ENCODE results near the gene SCUBE1.
A peak's percentile ranks its signal among the peaks of the same experiment; 100 is the strongest.

Gene SCUBE1

DNA sequence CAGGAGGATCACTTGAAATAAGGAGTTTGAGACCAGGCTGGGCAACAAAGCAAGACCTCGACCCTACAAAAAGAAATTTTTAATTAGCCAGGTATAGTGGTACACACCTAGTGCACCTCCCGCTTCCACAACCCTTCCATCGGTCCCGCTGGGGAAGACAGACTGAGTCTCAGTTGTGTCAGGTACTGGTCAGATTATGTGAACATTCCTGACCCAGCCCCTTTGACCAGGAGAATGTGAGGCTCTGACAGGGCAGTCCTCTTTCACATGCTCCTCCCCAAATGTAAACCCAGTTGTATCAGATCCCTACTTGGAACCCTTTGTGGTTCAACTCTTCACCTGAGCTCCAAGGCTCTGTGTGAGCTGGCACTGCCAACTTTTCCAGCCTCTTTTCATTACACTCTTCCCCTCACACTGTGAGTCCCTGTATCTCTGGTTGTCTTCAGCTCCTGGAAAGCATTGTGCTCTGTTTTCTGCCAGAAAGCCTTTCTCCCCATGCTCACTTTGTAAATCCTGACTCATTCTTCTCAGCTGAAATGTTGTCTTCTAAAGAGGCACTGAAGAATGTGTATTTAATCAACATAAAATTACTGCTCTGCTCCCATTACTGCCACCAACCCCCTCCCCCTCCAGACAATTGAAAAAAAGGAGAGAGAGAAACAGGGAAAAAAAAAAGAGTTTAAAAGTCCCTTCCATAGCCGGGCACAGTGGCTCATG lies 154.2 kb downstream of the SCUBE1 start:
- no peak for DNase-seq

DNA sequence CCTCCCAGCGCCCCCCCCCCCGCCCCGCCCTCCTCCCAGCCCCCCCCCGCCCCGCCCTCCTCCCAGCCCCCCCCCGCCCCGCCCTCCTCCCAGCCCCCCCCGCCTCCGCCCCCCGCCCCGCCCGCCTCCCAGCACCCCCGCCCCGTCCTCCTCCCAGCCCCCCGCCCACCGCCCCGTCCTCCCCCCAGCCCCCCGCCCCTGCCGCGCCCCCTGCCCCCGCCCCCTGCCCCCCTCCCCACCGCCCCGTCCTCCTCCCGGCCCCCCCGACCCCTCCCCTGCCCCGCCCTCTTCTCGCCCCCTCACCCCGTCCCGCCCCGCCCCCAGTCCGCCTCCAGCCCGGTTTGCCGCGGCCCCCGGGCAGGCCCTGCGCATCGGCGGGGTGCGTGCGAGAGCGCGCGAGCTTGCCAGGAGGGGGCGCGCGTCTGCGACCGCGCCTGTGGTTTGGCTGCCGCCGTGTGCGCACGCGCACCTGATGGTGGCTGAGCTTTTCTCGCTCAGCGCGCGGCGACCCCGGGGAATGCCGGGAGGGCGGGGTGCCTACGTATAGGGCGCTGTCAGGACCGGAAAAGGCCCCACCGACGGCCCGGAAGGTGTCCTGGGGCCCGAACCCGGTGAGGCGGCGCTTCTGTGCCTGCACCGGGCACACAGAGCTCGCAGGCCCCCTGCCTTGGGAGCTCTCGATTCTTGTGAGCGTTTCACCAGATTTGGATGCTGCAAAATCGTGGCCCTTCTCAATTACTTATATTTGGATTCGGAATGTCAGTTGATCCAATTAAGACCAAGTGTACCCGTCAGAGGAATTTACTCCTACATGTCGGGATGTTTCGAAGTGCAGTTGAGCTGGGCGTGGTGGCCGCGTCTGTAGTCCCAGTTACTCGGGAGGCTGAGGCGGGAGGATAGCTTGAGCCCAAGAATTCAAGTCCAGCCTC lies 155.7 kb downstream of the SCUBE1 start:
- peak; percentile 90 for DNase-seq

DNA sequence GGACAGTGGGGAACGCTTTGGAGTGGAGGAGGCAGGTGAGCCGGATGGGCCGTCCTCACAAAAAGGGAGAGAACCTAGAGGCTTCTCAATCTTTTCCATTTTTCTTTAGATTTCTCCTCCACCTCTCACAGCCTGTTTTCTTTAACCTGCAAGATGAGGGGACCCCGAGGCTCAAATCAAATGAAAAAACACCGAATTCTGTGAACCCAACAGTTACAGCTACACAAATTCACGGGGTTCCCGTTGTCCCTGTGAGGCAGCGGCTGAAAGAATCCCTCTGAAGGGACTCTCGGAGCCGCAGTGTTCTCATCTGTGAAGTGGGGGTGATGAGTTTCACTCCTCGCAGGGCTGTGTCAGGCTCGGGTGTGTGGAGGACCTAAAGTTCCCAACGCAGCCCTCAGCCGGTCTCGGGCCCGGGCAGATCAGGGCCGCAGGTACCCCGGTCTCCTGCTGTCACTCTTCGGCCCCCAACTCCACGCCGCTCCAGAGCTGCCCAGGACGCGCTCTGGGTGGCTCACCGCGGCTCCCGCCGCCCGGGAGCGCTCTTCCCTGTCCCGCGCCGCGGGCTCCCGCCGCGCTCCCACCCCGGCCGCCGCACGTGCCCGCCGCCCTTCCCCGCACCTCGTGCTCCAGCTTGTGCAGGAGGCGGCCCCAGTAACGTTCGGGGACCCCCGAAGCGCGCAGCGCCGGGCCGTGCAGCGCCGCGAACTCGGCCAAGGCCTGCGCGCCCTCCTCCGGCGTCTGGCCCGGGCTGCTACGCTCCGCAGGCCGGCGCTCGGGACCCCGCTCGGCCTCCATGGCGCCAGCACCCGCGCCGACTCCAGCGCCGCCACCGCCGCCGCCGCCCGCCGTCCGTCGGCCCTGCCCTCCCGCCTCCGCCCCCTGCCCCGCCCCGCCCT lies 156.7 kb downstream of the SCUBE1 start, which contains the start of gene TTLL12:
TSS of gene TTLL12 (minus strand) at position 863 of the 899 bp plus-strand sequence. CDS start at position 798, 65 bp downstream.
- DNase-seq, result peak; percentile 57

DNA sequence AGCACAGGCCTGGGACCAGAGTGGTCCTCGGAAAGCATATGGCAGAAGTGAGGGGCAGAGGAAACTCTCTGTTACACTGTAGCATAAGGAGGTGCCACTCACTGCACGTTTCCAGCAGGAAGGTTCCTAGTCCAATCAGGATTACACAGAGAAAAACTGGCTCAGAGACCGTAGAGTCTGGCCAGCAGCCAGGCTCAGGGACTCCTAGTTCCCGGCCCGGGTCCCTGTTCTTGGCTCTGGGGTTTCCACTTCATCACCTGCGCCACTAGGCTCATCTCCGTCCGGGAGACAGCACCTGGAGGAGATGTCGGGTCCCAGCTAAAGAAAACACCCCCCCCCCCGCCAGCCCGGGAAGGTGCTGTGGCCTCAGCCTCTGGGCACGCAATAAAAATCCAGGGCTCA lies 157.3 kb downstream of the SCUBE1 start:
- peak; percentile 17 for DNase-seq

GRCh38 chr22:43183496-43184277 lies 159.5 kb downstream of the SCUBE1 start:
- no peak for DNase-seq

GRCh38 chr22:43182726-43183125 lies 160.4 kb downstream of the SCUBE1 start:
- DNase-seq, result no peak

- no peak for DNase-seq
Observed at GRCh38 chr22:43182118-43182517, 161.1 kb downstream of the SCUBE1 start.

DNA sequence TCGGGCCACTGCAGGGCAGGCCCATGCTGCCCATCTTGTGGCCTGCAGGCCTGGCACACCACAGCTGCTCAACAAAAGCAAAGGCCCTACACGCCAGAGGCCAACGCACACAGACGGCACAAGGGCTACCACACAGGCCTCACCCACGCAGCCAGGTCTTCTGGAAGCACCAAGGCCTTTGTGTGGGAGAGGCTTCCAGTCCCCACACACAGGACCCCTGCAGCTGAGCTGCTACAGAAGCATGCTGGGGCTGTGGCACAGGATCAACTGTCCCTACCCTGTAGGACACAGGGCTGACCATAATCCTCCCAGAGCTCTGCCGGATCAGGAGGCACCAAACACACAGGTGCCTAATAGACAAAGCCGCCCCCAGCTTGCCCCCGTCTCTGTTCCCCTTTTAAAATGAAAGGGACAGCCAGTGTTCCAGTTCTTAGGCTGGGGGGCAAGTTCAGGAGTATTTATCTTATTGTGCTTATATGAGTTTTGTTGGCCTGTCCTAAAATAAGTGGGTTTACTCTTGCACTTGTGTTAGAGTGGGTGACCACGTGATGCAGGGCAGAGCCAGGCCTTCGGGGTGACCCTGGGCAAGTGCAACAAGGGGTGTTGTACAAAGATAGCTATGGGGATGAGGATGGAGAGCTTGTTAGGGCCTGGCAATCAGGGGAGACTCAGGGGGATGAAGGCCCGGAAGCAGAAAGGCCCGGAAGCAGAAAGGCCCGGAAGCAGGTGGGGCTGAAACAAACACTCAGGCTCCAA lies 161.7 kb downstream of the SCUBE1 start:
- no peak for DNase-seq

DNA sequence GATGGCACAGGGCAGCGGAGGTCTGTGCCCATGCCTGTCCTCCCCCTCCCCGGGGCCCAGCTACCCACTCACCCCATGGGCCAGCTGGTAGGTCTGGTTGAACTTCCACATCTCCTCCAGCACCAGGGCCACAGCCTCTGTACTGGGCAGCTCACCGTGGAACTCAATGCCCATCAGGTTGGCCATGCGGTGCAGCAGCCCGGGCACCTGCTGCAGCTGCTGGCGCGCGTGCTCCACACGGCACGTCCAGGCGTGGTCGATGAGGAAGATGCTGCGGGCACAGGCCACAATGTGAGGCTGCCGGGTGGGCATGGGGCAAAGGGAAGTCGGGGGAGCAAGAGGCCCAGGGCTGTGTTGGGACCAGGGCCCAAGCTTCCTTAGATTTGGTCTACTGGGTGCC lies 162.5 kb downstream of the SCUBE1 start:
- DNase-seq, result no peak

GRCh38 chr22:43179911-43180195 lies 163.3 kb downstream of the SCUBE1 start:
- no peak for DNase-seq

DNA sequence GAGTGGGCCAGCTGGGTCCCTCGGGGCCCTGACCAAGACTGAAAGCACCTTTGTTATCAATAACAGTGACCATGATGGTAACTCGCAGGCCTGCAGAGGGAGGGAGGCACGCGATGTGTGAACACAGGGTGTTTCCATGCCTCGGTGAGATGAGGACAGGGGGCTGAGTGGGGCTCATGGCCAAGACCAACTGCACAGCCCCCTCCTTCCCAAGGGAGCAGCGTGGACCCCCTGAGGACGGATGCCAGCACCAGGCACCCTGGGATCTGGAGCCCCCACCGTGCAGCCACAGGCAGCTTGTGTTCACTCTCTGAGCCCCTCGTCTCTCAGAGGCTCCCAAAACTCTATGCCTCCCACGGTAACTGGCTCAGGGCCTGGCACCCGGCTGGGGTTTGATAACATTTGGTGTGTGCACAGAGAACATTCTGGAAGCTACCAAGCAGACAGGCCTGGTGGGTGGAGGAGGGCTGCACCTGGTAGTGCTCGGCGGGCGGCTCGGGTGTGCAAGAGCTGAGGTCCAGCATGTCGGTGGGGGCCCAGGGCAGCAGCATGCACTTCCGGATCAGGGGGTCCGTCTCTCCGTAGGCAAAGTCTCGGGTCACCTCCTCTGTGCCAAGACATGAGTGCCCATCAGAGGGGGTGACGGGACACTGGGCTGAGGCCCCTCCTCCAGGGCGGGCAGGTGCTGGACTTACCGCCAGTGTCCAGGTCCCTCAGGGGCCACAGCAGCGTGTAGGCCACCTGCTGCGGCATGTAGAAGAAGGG lies 163.8 kb downstream of the SCUBE1 start:
- DNase-seq, result no peak

DNA sequence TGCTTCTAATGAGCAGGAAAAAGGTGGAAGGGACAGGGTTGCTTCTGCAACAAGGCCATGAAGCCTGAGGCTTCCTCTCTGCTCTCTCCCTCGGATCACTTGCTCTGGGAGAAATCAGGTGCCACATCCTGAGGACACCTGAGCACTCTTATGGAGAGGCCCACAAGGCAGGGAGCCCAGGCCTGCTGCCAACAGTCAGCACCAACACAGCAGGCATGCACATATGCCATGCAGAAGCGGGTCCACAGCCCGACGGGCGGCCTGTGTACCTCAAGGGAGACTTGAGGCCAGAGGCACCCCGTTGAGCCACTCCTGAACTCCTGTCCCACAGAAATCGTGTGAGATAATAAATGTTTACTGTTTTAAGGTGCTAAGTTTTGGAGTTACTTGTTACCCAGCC lies 165.7 kb downstream of the SCUBE1 start:
- DNase-seq, result no peak

DNA sequence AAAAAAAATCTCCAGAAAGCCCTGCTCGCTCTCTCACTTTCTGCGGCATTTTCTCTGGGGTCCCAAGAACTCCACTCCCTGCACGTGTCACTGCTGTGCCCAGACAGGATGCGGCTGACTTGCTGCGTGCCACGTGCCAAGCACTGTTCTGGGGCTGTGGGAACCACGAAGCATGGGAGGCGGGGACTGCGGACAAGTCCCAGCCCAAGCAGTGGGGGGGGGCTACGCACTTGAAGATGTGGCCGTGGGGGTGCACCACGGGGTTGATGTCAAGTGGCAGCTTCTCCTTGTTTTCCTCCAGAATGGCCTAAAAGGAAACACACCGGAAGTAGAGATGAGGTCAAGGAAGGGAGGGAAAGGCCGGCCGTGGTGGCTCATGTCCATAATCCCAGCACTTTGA lies 167.1 kb downstream of the SCUBE1 start:
- DNase-seq, result no peak

DNA sequence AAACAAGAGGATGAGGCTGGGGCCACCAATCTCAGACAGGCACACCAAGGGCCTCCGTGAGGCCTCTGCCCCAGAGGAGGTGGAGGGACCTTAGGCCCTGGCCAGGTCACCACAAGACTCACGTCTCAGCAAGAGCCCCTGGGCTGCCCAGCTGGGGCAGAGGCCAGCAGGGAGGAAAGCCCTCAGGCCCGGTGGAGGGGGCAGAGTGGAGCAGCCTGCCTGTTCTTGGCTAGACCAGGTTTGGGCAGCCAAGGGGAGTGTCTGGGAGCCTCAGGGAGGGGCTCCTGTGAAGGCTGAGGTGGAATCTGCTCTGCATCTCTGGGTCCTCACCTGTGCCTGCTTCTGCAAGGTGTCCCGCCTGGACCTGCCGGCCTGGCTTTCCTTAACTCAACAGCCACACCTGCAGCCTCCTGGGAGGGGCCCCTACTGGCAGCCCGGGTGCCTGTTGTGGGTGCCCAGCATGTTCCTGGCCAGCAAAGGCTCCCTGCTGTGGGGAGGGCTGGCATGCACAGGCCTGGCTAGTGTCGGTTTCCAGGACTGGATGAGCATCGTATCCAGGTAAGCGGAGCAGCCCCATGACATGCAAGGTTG lies 168.1 kb downstream of the SCUBE1 start:
- peak; percentile 23 for DNase-seq

DNA sequence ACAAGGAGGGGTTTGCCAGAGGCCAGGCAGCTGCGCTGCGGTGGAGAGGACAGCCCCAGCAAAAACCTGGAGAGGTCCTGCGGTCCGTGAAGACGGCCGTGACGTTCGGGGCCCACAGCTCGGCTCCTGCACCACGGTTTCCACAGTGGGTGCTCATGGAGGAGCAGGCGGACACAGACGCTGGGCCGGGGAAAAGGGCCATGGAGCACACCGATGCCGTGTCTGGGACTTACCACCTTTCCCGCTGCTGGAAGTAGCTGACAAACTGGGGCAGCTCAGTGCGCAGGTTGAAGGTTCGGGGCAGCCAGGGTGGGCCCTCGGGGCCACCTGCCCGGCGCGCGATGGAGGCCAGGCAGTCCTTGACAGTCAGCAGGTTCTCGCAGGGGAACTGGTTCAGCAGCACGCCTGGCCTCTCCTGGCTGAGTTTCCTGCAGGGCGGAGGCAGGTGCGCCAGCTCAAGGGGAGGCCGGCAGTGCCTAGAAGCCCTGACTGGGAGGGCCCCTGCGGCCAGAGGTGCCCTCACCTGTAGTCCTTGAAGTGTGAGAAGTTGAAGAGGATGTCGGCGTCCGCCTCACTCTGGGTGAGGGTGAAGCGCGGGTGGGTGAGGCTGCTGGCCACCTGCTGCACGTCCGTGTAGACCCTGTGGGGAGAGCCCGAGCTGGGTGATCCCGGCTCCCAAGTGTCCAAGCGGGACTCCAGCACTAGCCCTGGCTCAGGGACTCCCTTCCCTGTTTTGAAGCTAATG lies 169.0 kb downstream of the SCUBE1 start:
- DNase-seq, result no peak

GRCh38 chr22:43173566-43173965 lies 169.6 kb downstream of the SCUBE1 start:
- DNase-seq, result no peak

- DNase-seq, result no peak
Observed at GRCh38 chr22:43172191-43172590, 171.0 kb downstream of the SCUBE1 start.

DNA sequence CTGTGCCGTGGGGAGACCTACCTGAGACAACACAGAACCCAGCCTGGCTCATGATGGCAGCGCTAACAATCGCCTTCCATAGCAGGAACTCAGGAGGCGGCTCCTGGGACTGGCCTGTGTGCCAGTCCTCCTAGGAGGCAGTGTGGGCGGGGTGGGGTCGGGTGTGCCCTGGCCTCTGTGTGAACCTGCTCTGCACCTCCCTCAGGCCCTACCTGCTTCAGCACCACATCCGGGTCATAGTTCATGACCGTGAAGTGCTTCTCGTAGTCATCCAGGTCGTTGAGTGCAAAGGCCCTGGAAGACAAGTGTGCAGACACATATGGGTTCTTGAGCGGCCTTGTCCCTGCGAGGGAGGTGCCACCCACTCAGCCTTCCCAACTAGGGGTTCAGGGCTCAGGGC lies 171.6 kb downstream of the SCUBE1 start:
- DNase-seq, result no peak

- no peak for DNase-seq
Observed at GRCh38 chr22:43171019-43171491, 172.1 kb downstream of the SCUBE1 start.

- no peak for DNase-seq
Observed at GRCh38 chr22:43170131-43170480, 173.1 kb downstream of the SCUBE1 start.

All from NCI-H146 (cell line).